SK-N-MC (cell line): ENCODE measurements around the gene TMEM88.

Source experiments
- EZH2 ChIP-seq: fragments of 200-600 bp; sonication (generic); IDR thresholded peaks from one replicate; pipeline ENCODE4 v1.6.1; 2017; ENCODE audit warnings: antibody characterized with exemption
- FOXP2 ChIP-seq: optimal IDR thresholded peaks from 2 replicates; pipeline ENCODE3; 2011; ENCODE audit warnings: mild to moderate bottlenecking, moderate library complexity; ENCODE audit not compliant: insufficient read depth; ENCODE audit errors: extremely low read length, control extremely low read depth
- POLR2AphosphoS5 ChIP-seq: IDR thresholded peaks from 2 replicates; pipeline ENCODE4 v1.6.1; 2012; ENCODE audit warnings: mild to moderate bottlenecking, low read depth, low read length, borderline replicate concordance

DNA sequence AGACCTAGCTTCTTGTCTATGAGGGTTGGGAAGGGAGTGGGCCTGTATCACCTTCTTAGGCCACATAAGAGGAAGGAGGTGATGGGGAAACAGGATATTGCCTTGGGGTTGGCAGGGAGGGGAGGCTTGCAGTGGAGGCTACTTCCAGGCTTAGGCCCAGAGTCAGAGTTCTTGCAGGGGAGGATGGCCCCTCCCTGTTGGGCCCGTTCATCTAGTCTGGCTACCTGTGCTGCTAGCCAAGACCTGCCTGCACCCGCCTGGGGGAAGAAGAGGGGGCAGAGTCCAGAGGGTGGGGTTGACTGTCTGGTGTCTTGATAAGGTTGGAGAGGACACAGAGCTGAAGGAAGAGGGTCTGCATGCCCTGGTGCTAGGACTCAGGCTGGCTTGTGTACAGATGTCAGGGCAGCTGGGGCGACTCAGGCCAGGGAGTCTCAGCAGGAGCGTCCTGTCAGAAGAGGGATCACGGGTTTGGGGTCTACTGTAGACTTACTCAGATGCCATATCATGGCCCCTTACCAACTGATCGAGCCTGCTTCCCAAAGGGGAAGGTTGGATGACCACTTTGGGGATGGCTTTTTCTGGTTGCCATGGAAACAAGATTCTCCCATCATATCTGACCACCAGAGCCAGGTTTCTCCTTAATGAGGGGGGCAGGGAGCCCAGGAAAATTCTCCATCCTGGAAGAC, 15.5 kb upstream of the TMEM88 start:
- TF ChIP-seq POLR2AphosphoS5, result no peak
- no peak for TF ChIP-seq EZH2
- no peak for TF ChIP-seq FOXP2
